Gastroesophageal sphincter (tissue), 4 donors: ENCODE data around the gene DAGLB. TPM values are rescaled to one million over a fixed set of nuclear protein-coding genes. Genes with fewer than 3 reads are reported as not detected.
"Not testable (repeated sequence)": the region's sequence is repeated elsewhere in the genome, so short reads cannot be mapped to it uniquely, and the experiment has no call there.

ENCODE experiments used
- ATAC-seq: fragments of 150-250 bp; one replicate; pipeline ENCODE4 v1.9.1; 2016; ENCODE audit warnings: mild to moderate bottlenecking, moderate library complexity
- H3K27ac ChIP-seq, 4 donors: fragments of 200-600 bp; sonication (generic) in 3 of 4; 1 replicate in 3 of 4; 2 replicates in 1 of 4; pipeline ENCODE4 v1.5.1; 2016 to 2019
- H3K27me3 ChIP-seq: fragments of 200-600 bp; sonication (generic); one replicate; pipeline ENCODE4 v1.5.1; 2019
- H3K36me3 ChIP-seq, 2 donors: fragments of 200-600 bp; sonication (generic); one replicate each; pipeline ENCODE4 v1.5.1; 2019; ENCODE audit warnings: control low read depth in 1 of 2
- H3K4me1 ChIP-seq, 3 donors: fragments of 200-600 bp; sonication (generic); 1 replicate in 2 of 3; 2 replicates in 1 of 3; pipeline ENCODE4 v1.5.1; 2016 to 2019; ENCODE audit warnings: control low read depth in 2 of 3
- H3K4me3 ChIP-seq, 2 donors: fragments of 200-600 bp; sonication (generic); one replicate each; pipeline ENCODE4 v1.5.1; 2019; ENCODE audit warnings: mild to moderate bottlenecking in 1 of 2, moderate library complexity in 1 of 2
- H3K9me3 ChIP-seq, 3 donors: fragments of 200-600 bp; sonication (generic); one replicate each; pipeline ENCODE4 v1.5.1; 2017 to 2019; ENCODE audit warnings: control low read depth in 2 of 3
- CTCF ChIP-seq, 4 experiments: fragments of 200-600 bp in 2 of 4; fragments of 450-650 bp in 2 of 4; sonication (generic) in 1 of 4; IDR thresholded peaks; one replicate each; pipeline ENCODE4 v1.5.1; 2017 to 2019; ENCODE audit warnings: antibody characterized with exemption in 4 of 4, mild to moderate bottlenecking in 2 of 4, moderate library complexity in 2 of 4
- EP300 ChIP-seq: sonication (generic); formaldehyde crosslinking; IDR thresholded peaks from one replicate; pipeline ENCODE4 v1.6.1; 2017; ENCODE audit warnings: antibody characterized with exemption, mild to moderate bottlenecking
- POLR2A ChIP-seq, 2 donors: fragments of 450-650 bp; IDR thresholded peaks; one replicate each; pipeline ENCODE4 v1.6.1; 2017; ENCODE audit warnings: antibody characterized with exemption in 2 of 2, mild to moderate bottlenecking in 2 of 2, moderate library complexity in 1 of 2
- POLR2AphosphoS5 ChIP-seq: sonication (generic); formaldehyde crosslinking; IDR thresholded peaks from one replicate; pipeline ENCODE4 v1.6.1; 2017; ENCODE audit warnings: antibody characterized with exemption
- WGBS, 2 donors: methylation state at CpG; one replicate each; pipeline ENCODE4 v1.1.5; 2018; ENCODE audit warnings: low coverage in 1 of 2; 5-methylcytosine and 5-hydroxymethylcytosine counted together
- total RNA-seq, 4 donors: library from RNA; depleted of rRNA; stranded (reverse); fragments of >200 nt; gene quantifications; one replicate each; pipeline ENCODE4 v1.1.0, GENCODE V29; 2016

Gene DAGLB
- total RNA-seq, 4 donors from 2014 or later, result 6.7 to 10.8 (median 8.6) TPM

- H3K27ac ChIP-seq, result no peak overlapping the region
- peaks cover 0 to 34% (median 20%) of the 10 kb centered on the region in 3 donors for H3K4me1 ChIP-seq
- H3K4me3 ChIP-seq, result no peak overlapping the region
- ATAC-seq, result no peak
- WGBS, 2 donors, result 80 to 94% methylated on average over 8 to 13 of the region's 13 CpGs
- no peaks in the 10 kb centered on the region for H3K9me3 ChIP-seq
- H3K27me3 ChIP-seq, result no peaks in the 10 kb centered on the region
- no peak for TF ChIP-seq POLR2A (IDR thresholded peaks at IDR 0.05)
- TF ChIP-seq CTCF (IDR thresholded peaks at IDR 0.05), result no peak
- TF ChIP-seq EP300, result no peak
- TF ChIP-seq POLR2AphosphoS5, result no peak
- H3K36me3 ChIP-seq, result peaks cover 0 to 82% of the 10 kb centered on the region in 2 donors
Measured at GRCh38 chr7:6402741-6403140, 45.0 kb downstream of the DAGLB start.

GRCh38 chr7:6402041-6402440 is 45.7 kb downstream of the DAGLB start:
- ATAC-seq, result no peak
- H3K9me3 ChIP-seq, result no peaks in the 10 kb centered on the region
- no peak overlapping the region for H3K4me3 ChIP-seq
- no peaks in the 10 kb centered on the region for H3K27me3 ChIP-seq
- no peak overlapping the region for H3K27ac ChIP-seq
- H3K4me1 ChIP-seq, result peaks cover 0 to 41% (median 26%) of the 10 kb centered on the region in 3 donors
- WGBS, 2 donors, result 100% methylated on average over 1 of the region's 17 CpGs; no CpG with 5 or more reads in 1 of the 2 donors
- TF ChIP-seq POLR2A (IDR thresholded peaks at IDR 0.05) (no peak), POLR2AphosphoS5 (no peak), CTCF (IDR thresholded peaks at IDR 0.05) (no peak), EP300 (no peak)
- peaks cover 0 to 75% of the 10 kb centered on the region in 2 donors for H3K36me3 ChIP-seq

- H3K27me3 ChIP-seq, result no peaks in the 10 kb centered on the region
- no peaks in the 10 kb centered on the region for H3K9me3 ChIP-seq
- WGBS, 2 donors, result 75 to 80% methylated on average over 1 to 5 of the region's 10 CpGs
- H3K27ac ChIP-seq, result no peak overlapping the region
- H3K36me3 ChIP-seq, result peaks cover 0 to 70% of the 10 kb centered on the region in 2 donors
- ATAC-seq, result no peak
- no peak overlapping the region for H3K4me3 ChIP-seq
- H3K4me1 ChIP-seq, result peaks cover 0 to 44% (median 26%) of the 10 kb centered on the region in 3 donors
- TF ChIP-seq EP300 (no peak), CTCF (IDR thresholded peaks at IDR 0.05) (no peak), POLR2A (IDR thresholded peaks at IDR 0.05) (no peak)
Measured at GRCh38 chr7:6401536-6401935, 46.2 kb downstream of the DAGLB start.

- not testable (repeated sequence) for H3K27me3 ChIP-seq, H3K9me3 ChIP-seq, H3K4me3 ChIP-seq, H3K27ac ChIP-seq, ATAC-seq
- Histone ChIP-seq H3K36me3 (peaks cover 0 to 60% of the 10 kb centered on the region in 2 donors), H3K4me1 (peaks cover 0 to 55% (median 32%) of the 10 kb centered on the region in 3 donors)
- WGBS, 2 donors, result 87 to 92% methylated on average over 3 to 15 of the region's 19 CpGs
Measured at GRCh38 chr7:6400243-6401105, 47.3 kb downstream of the DAGLB start.

- H3K27ac ChIP-seq, result peak overlapping the region in 3 of 4 donors; percentile 49 to 70 (median 55)
- no peak overlapping the region for H3K4me3 ChIP-seq
- TF ChIP-seq POLR2AphosphoS5 (no peak), CTCF (IDR thresholded peaks at IDR 0.05) (no peak), EP300 (no peak), POLR2A (IDR thresholded peaks at IDR 0.05) (no peak)
- no peaks in the 10 kb centered on the region for H3K27me3 ChIP-seq
- WGBS, 2 donors, result 83 to 100% methylated on average over 1 to 7 of the region's 8 CpGs
- no peaks in the 10 kb centered on the region for H3K9me3 ChIP-seq
- ATAC-seq, result no peak
- peaks cover 0 to 52% of the 10 kb centered on the region in 2 donors for H3K36me3 ChIP-seq
- peaks cover 0 to 66% (median 33%) of the 10 kb centered on the region in 3 donors for H3K4me1 ChIP-seq
Measured at GRCh38 chr7:6399351-6399750, 48.4 kb downstream of the DAGLB start.
